OCI-LY3 (cell line): Measurements from ENCODE around the gene TFDP1.

Experiments used
- H2AFZ ChIP-seq: fragments of 200-600, 300-600 bp; shearing (Covaris generic); 2 replicates; pipeline ENCODE4 v1.6.0; 2014; ENCODE audit warnings: antibody characterized with exemption, low read depth, low read length
- H3K27ac ChIP-seq: fragments of 200-600, 300-600 bp; sonication (generic); 2 replicates; pipeline ENCODE4 v1.5.1; 2014; ENCODE audit warnings: mild to moderate bottlenecking, low read length, moderate library complexity, mixed read lengths
- H3K27me3 ChIP-seq: fragments of 200-600, 300-600 bp; sonication (generic); 2 replicates; pipeline ENCODE4 v1.6.1; 2014; ENCODE audit warnings: low read depth, low read length, mixed read lengths
- H3K36me3 ChIP-seq: fragments of 200-600, 300-600 bp; sonication (generic); replicated peaks from 2 replicates; pipeline ENCODE3; 2014; ENCODE audit warnings: low read depth, low read length, mixed read lengths
- H3K4me1 ChIP-seq: fragments of 300-600, 200-600 bp; sonication (generic); 2 replicates; pipeline ENCODE4 v1.6.1; 2014; ENCODE audit warnings: low read length, mixed read lengths
- H3K4me2 ChIP-seq: fragments of 200-600, 300-600 bp; sonication (generic); 2 replicates; pipeline ENCODE4 v1.6.1; 2014; ENCODE audit warnings: low read length, mixed read lengths
- H3K4me3 ChIP-seq: fragments of 300-600, 200-600 bp; sonication (generic); 2 replicates; pipeline ENCODE4 v1.5.1; 2014; ENCODE audit warnings: antibody characterized with exemption, mild to moderate bottlenecking, low read length, moderate library complexity
- H3K79me2 ChIP-seq: fragments of 300-600, 200-600 bp; shearing (Covaris generic); 2 replicates; pipeline ENCODE4 v1.6.1; 2014; ENCODE audit warnings: mild to moderate bottlenecking, low read length, mixed read lengths
- H3K9ac ChIP-seq: fragments of 300-600, 200-600 bp; shearing (Covaris generic); 2 replicates; pipeline ENCODE4 v1.6.0; 2014; ENCODE audit warnings: mild to moderate bottlenecking, low read length, moderate library complexity
- H3K9me3 ChIP-seq: fragments of 200-600, 300-600 bp; shearing (Covaris generic); 2 replicates; pipeline ENCODE4 v1.6.1; 2014; ENCODE audit warnings: low read length, mixed read lengths; ENCODE audit not compliant: insufficient read depth
- H4K20me1 ChIP-seq: fragments of 200-600, 300-600 bp; sonication (generic); 2 replicates; pipeline ENCODE4 v1.6.1; 2016; ENCODE audit warnings: low read length, mixed read lengths; ENCODE audit not compliant: insufficient read depth
- EZH2phosphoT487 ChIP-seq: fragments of 200-600 bp; shearing (Covaris generic); IDR thresholded peaks from 2 replicates; pipeline ENCODE4 v1.6.1; 2018; ENCODE audit warnings: antibody characterized with exemption, mixed run types, low read depth
- TF ChIP-seq, protein P1 (sequence below): fragments of 200-600, 300-600 bp; sonication (generic); IDR thresholded peaks from 2 replicates; pipeline ENCODE4 v1.5.1; 2014; ENCODE audit warnings: antibody characterized with exemption, low read length, low read depth

TFDP1 gene

DNA sequence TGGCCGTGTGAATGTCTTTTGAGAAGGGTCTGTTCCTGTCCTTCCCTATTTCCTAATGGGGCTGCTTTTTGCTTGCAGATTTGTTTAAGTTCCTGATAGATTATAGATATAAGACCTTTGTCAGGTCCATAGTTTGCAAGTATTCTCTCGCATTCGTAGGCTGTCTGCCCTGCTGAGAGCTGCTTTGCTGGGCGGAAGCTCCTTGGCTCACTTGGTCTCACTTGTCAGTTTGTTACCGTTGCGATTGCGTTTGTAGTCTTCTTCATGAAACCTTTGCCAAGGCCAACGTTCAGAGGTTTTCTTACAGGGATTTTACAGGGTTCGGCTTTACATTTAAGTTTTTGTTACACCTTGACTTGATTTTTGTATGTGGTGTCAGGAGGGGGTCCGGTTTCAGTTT lies 44.0 kb upstream of the TFDP1 start:
- H3K27ac ChIP-seq, result no peak overlapping the region
- no peak overlapping the region for H3K4me2 ChIP-seq
- H3K9me3 ChIP-seq, result no peaks in the 10 kb centered on the region
- H3K9ac ChIP-seq, result no peak overlapping the region
- H3K27me3 ChIP-seq, result no peaks in the 10 kb centered on the region
- peaks cover 6% of the 10 kb centered on the region for H3K36me3 ChIP-seq
- TF ChIP-seq, protein P1, sequence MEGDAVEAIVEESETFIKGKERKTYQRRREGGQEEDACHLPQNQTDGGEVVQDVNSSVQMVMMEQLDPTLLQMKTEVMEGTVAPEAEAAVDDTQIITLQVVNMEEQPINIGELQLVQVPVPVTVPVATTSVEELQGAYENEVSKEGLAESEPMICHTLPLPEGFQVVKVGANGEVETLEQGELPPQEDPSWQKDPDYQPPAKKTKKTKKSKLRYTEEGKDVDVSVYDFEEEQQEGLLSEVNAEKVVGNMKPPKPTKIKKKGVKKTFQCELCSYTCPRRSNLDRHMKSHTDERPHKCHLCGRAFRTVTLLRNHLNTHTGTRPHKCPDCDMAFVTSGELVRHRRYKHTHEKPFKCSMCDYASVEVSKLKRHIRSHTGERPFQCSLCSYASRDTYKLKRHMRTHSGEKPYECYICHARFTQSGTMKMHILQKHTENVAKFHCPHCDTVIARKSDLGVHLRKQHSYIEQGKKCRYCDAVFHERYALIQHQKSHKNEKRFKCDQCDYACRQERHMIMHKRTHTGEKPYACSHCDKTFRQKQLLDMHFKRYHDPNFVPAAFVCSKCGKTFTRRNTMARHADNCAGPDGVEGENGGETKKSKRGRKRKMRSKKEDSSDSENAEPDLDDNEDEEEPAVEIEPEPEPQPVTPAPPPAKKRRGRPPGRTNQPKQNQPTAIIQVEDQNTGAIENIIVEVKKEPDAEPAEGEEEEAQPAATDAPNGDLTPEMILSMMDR, result no peak
- H3K4me1 ChIP-seq, result no peaks in the 10 kb centered on the region
- H4K20me1 ChIP-seq, result peaks cover 3% of the 10 kb centered on the region
- H3K4me3 ChIP-seq, result no peak overlapping the region
- H2AFZ ChIP-seq, result no peak overlapping the region
- H3K79me2 ChIP-seq, result no peaks in the 10 kb centered on the region

- no peaks in the 10 kb centered on the region for H3K4me1 ChIP-seq
- H3K79me2 ChIP-seq, result no peaks in the 10 kb centered on the region; the same call in 1 of the 2 replicates
- no peak overlapping the region for H3K4me2 ChIP-seq
These were observed 41.7 kb upstream of the TFDP1 start for GRCh38 chr13:113542751-113543424.

DNA sequence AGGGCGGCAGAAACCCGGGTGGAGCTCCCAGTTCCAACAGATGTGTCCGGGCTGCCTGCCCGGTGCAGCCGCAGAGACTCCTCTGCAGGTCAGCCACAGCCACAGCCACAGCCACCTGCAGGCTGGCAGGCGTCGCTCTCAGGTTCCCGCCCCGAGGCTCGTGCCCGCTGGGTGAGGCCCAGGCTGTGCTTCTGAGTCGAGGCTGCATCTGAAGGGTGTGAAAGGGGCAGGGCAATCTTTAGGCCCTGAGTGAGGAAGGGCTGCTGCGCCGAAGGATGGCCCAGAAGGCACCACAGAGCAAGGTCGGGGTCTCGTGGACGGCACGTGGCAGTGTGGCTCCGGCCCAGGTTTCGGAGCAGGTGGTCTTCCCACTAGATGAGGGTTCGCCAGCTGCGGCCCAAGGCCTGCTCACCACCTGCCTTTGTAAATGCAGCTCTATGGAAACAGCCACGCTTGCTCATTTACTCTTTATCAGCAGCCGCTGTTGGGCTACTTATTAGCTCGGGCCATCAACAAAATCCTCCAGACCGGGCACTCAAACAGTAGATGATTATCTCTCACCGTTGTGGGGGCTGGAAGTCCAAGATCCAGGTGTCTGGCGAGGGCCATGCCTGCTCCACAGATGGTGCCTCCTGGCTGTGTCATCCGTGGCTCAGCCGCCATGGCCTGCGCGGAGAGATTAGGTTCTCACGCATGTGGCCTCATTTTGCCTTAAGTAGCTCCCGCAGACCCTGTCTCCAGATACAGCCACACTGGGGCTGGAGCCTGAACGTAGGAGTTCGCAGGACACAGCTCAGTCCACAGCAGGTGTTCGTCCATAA lies 40.3 kb upstream of the TFDP1 start:
- Histone ChIP-seq H3K27ac (no peak overlapping the region), H4K20me1 (peaks cover 3% of the 10 kb centered on the region), H3K4me3 (no peak overlapping the region), H3K4me1 (no peaks in the 10 kb centered on the region), H3K4me2 (no peak overlapping the region), H3K9ac (no peak overlapping the region), H3K27me3 (no peaks in the 10 kb centered on the region), H2AFZ (no peak overlapping the region), H3K36me3 (peaks cover 6% of the 10 kb centered on the region), H3K79me2 (no peaks in the 10 kb centered on the region; the same call in 1 of the 2 replicates), H3K9me3 (no peaks in the 10 kb centered on the region)
- TF ChIP-seq, protein P1, result no peak
- TF ChIP-seq EZH2phosphoT487, result no peak

More at GRCh38 chr13:113542751-113543424, 41.7 kb upstream of the TFDP1 start:
- Histone ChIP-seq H3K9ac (no peak overlapping the region), H3K4me3 (no peak overlapping the region), H3K9me3 (no peaks in the 10 kb centered on the region), H2AFZ (no peak overlapping the region), H3K36me3 (peaks cover 6% of the 10 kb centered on the region), H4K20me1 (peaks cover 3% of the 10 kb centered on the region), H3K27me3 (no peaks in the 10 kb centered on the region), H3K27ac (no peak overlapping the region)
- TF ChIP-seq, protein P1, result no peak
- no peak for TF ChIP-seq EZH2phosphoT487

DNA sequence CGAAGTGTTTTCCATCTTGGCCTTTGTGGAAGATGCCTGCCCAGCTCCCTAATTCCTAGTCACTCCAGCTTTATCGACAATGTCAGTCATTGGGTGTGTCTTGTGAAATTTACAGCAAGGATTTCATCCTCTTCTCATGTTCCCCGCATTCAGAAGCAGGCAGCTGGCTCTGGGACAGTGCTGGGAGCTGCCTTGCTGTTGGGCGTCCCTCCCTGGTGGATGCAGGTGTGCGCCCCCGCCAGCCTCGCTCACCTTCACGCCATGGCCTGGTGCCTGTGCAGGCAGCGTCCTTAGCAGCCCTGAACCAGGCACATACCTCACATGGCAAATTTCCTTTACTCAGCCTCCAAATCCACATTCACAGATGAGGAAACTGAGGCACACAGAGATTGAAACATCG lies 39.7 kb upstream of the TFDP1 start:
- peaks cover 3% of the 10 kb centered on the region for H4K20me1 ChIP-seq
- H3K27ac ChIP-seq, result no peak overlapping the region

More for the DNA sequence above, 39.7 kb upstream of the TFDP1 start:
- no peak for TF ChIP-seq EZH2phosphoT487
- TF ChIP-seq, protein P1, result no peak
- H3K4me2 ChIP-seq, result no peak overlapping the region
- peaks cover 6% of the 10 kb centered on the region for H3K36me3 ChIP-seq
- H3K4me1 ChIP-seq, result no peaks in the 10 kb centered on the region
- H3K27me3 ChIP-seq, result no peaks in the 10 kb centered on the region
- H3K9ac ChIP-seq, result no peak overlapping the region
- H3K79me2 ChIP-seq, result no peaks in the 10 kb centered on the region; the same call in 1 of the 2 replicates
- H3K9me3 ChIP-seq, result no peaks in the 10 kb centered on the region
- no peak overlapping the region for H3K4me3 ChIP-seq
- H2AFZ ChIP-seq, result no peak overlapping the region
